HG03060 (cell line): ENCODE results near the gene FAM53C.

Experiments
- ATAC-seq: cut with Tn5 transposase; IDR thresholded peaks from one replicate; pipeline ENCODE4 v1.9.1; 2021; ENCODE audit warnings: low read depth, moderate number of reproducible peaks; ENCODE audit not compliant: unreplicated experiment

FAM53C gene

DNA sequence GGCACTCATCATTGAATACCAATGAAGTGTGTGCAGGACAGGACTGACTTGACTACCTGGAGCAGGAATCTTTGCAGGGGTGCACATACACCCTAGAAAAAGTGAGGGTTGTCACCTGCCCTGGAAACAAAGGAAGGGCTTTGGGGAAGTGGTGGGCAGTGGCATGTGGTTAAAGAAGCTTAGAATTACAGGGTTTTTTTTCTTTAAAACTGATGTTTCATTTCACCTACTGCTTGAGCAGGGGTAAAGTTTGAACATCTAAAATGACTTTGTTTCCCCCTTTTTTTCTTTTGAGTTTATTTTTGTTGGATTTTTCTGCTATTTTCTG is 12.5 kb downstream of the FAM53C start:
- ATAC-seq = no peak

DNA sequence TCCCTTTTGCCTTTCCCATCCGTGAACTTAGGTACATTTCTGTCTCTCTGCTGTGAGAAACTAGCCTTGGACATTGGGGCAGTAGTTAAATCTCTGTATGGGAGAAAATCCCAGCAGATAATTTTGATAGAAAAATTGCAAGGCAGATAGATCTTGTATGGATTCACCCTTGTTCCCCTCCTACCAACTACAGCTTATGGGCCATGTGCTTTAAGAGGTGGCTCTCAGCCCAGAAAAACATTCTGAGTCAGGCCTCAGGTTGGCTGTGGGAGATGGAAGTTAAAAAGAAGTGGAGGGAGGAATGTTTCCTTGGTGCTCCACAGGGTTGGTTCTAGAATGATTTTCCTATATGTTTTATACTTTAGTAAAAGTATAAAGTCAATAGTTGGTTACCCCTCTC is 13.0 kb downstream of the FAM53C start:
- no peak for ATAC-seq

DNA sequence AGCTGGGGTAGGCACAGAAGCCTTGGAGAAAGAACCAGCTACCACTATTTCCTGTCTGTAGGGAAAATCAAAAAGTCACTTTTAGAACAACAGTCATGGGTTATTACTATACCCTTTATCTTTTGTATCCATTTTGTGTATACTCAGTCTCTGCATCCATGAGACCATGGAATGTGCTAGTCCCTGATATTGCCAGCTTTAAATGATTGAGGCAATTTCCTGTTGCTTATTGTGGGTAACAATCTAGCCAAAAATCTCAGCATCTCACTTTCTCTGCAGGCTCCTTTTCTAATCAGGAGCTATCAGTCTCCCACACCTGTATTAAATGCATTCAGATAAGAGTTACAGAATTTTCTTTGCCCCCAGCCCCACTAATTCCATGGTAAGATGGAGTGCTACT is 13.5 kb downstream of the FAM53C start:
- ATAC-seq = no peak

DNA sequence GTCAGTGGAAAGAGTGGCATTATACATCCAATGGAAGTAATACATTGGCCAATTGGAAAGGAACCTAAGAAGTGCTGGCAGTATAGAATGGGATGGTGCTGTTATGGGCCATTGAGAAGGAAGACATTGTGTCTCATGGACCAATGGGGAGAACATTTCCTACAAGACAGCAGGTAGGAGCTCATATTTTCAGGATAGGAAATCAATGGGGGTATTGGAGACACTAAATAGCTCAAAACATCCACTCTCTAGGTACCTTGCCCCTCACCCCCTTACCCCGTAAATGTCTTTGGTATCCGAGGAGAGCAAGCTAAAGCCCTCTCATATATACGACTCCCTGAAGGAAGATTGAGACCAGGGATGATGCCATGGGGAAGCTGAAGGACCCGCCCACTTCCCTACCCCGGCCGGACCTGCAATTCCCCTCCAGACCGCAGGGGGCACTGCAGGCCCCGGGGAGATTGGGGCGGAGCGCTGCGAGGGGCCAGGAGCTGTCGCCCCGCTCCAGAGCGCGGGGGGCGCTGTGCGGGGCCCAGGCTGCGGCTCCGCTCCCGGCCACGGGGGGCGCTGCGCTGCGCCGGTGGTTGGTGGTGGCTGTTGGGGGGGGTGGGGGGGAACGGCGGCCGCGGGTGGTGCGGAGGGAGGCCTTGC is 14.1 kb downstream of the FAM53C start, which contains the start of gene KDM3B:
TSS of gene KDM3B (plus strand) at position 615 of the 651 bp plus-strand sequence. CDS start 111 bp downstream, outside the sequence.
- ATAC-seq = peak; percentile 34

DNA sequence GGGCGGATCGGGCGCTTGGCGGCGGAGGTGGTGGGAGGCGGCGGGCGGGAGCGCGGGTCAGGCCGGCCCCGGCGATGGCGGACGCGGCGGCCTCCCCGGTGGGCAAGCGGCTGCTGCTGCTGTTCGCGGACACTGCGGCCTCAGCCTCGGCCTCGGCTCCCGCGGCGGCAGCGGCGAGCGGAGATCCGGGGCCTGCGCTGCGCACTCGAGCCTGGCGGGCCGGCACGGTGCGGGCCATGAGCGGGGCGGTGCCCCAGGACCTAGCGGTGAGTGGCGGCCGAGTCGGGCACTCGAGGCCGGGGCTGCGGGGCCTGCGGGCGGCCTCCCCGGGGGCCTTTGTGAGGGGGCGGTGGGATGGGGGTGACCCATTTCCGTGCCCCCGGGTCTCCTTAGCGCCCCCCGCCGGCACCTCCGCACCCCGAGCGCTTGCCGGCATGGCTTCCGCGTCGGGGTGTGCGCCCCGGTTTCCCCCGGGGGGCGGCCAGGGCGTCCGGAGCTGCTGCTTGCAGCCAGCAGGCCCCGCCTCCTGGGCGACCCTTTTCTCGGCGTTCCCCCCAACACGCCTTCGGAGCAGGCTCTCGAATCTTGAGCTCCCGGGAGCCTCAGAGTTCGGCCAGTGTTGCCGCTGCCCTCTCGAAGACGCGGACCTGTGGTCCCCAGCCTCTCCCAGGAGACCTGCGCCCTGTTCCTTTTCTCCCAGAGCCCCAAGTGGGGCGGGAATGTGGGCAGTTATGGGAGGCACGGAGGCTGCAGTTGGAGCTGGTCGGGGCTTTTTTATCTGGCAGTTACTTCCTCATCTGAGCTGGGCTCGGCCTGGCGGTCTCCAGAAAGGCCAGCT is 14.9 kb downstream of the FAM53C start:
- peak; percentile 16 for ATAC-seq

DNA sequence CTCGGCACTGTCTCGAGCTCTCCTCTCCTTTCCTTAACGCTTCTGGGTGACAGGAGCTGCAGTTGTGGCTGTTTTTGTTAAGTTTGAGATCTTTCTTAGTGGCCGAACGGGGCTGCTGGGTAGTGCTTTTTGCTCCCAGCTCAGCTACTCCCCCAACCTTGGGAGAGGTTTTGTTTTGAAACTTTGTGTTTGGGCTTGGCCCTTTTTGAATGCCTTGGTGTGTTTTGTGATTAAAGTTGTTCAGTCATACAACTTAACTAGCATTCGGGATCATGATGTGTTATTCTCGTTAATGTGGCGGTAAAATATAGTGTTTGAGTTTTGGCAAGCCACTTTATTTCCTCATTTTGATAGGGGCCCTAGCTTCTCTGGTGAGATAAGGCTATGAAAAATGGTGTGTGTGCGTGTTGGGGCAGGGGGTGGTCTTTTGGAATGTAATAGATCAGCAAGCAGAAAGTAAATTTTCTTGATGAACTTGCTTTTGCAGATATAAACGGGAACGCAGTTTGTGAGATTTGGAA is 15.6 kb downstream of the FAM53C start:
- ATAC-seq = no peak

DNA sequence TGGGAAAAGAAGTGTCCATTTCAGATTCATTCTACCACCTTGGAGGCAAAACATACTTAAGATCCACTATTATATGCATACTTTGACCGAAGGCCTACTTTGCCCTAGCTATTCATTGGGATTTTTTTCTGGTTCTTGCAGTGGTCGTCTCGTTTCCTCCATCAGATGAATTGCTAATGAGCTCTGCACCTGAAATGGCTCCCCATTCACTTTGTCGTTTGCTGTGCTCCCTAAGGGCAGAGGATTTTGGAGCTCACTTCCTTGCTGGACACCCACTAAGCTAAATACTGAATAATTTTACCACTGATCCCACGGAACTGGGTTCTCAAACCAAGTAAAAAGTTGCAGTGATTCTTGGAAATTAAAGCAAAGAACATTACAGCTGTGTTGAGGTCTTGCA is 16.3 kb downstream of the FAM53C start:
- no peak for ATAC-seq

DNA sequence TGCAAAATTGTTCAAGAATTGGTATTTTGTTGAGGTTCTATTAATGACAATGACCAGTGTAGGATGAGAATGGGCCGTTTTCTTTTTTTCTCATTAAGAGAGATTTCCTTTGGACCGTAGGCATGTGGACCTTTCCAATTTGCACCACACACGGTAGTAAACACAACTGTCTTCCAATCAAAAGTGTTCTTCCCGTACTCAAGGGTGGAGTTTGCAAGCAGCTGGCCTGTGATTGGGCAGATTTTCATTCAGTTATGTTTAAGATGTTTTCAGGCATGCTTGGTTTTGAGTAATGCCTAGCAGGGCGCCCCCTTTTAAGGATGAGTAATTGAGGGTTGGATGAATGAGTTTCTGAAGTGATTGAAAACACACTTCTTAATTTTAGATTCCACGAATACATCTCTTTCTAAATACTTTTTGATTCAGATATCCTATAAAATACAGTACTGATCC is 16.9 kb downstream of the FAM53C start:
- ATAC-seq = no peak

DNA sequence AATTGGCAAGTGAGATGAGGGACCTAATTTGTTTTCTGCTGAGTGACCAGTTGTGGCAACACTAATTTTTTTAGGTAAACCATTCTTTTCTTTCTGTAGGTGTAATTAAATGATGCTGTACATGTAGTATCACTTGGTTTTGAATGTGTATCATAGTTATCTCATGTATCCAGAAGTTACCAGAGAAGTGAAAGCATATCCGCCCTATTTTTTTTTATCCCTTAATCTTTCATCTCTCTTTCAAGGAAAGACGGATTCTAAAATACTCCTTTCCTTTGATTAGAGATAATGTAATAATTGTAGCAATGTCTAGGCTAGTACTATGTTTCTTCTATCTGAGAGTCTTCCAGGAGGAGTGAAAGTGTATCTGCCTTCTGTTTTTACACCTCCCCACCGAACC is 21.6 kb downstream of the FAM53C start:
- no peak for ATAC-seq

DNA sequence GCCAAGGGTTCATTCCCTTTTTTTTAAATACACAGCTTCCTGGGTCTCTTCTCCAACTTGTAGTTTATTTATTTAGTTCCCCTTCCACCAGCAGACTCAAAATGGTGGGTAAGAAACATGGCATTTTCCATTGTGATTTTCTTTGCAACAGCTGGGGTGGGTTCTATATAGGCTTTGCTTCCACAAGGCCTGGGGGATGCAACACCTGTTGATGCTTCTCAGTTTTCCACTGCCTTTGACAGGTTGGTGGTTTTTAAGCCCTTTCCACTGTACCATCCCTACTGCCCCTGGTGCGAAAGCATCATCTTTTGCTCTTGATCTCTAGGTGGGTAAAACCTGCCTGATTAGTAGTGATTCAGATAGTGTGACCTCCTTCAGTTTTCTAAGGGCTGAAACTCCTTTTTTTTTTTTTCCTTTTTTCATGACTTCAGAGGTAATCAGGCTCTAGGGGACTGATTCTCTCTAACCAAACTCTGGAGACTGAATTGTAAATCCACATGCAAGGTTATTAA is 22.9 kb downstream of the FAM53C start:
- ATAC-seq = no peak

DNA sequence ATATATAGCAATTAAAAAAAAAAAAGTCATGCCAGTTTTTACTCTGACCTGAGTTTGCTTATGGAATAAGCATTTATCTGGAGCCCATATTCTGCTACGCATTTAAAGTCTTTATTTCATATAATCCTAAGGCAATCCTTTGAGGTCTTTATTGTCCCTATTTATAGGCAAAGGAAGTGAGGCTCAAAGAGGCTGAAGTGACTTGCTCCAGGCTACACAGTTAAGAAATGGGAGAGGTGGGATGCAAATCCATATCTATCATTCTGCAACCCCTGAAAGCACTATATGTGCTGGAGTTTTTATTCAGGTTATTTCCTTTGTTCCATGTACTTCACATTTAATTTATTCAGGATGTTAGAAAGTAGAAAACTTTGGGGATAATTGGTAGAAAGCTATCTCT is 26.5 kb downstream of the FAM53C start:
- no peak for ATAC-seq

DNA sequence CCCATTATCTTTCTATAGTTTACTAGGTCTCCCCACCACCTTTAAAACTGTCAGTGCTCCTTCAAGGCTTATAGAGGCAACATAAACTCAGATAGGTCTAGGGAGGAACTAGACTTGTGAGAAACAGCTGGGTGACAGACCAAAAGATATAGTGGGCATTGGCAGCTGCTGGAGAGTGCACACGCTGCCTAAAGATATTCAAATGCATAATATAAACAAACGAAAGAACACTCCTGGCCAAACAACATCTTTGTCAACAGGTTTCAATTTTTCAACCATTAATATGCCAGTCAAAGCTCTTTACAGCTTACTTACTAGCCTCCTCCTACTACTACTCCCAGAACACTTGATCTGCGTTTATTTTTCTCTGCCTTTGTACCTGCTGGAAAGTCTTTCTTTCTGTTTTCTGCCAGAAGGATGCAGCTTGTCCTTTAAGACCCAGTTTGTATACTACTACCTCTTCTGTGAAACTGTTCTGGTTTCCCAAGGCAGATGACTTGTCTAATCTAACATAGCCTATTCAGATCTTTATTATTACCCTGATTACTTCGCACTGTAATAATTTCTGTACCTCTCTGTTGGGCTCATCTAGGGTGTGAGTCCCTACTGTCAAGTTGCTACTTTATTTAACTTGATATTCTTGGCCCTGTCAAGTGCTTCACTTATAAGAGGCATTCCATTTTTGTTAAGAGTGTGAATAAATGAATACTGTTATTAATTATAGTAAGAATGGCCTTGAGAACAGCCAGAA is 28.7 kb downstream of the FAM53C start:
- ATAC-seq = no peak

DNA sequence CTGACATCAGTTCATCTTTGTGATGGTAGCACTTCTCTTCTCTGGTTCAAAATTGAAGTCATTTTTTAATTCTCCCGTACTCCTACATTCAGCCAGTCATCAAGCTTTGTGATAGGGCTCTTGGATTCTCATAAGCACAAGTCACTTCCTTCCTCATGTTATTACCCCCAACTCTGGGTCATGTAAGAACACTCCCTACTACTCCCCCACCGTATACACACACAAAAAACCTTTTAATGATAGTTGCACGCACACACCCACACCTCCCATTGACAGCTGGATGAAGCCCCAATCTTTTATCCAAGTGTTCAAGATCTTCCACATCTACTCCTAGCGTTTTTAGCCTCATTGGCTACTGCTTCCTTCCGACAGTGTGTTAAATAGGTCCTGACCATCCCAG is 31.2 kb downstream of the FAM53C start:
- ATAC-seq = no peak

DNA sequence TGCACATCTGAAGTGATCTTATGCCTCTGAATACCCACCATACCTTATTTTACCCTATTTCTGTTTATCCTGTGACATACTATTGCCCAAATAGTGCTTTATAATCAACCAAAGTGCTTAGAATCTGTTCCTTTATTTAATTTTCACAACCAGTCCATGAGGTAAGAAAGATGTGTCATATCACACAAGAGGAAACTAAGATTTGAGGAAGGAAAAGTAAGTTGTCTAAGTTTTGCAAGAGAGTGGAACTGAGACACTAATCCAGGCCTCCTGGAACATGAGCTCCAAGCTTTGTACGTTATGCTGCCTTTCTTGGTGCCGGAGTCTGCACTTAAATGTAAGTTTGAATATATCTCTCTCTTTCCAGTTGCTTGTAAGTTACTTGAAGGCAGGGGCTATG is 31.6 kb downstream of the FAM53C start:
- ATAC-seq = no peak

DNA sequence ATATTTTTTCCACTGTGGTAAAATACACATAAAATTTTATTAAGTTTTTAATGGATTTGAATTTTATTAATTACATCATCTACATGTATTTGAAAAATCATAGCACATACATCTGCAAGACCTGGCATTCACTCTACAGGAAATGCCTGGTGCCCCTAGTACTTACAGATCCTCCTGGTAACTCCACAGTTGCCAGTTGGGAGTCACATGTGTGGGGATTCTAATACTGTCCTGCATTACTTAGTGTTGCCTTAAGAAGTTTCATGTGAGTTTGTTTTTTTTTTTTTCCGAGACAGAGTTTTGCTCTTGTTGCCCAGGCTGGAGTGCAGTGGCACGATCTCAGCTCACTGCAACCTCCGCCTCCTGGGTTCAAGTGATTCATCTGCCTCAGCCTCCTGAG is 32.5 kb downstream of the FAM53C start:
- no peak for ATAC-seq

DNA sequence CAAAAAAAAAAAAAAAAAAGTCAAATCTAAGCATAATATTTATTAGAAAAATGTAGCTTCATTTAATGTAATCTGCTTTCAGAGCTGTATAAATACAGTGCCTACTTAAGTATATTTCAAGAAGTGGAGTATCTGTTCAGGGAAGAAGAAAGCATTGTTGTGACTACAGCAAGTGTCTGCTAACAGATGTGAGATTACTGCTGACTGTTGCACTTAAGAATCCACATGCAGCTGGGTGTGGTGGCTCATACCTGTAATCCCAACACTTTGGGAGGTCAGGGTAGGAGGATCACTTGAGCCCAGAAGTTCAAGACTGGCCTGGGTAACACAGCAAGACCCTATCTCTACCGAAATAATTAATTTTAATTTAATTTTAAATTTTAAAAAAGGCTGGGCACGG is 33.4 kb downstream of the FAM53C start:
- no peak for ATAC-seq

DNA sequence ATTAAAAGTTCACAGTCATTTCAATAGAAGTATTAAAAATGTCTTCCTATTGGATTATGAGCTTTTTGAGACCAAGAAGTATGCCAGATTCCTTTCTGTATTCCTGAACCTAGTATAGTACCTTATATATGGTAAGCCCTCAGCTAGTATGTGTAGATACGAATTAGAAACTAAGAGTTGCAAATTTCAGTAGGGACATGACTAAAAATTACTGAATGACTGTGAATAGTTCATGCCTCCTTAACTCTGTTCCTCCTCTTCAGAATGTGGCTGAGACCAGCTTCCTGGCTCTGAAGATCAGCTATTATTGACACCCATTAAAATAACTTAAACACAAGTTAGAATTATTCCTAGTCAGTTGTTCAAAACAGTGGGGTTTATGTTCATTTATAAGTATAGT is 34.2 kb downstream of the FAM53C start:
- ATAC-seq = no peak

DNA sequence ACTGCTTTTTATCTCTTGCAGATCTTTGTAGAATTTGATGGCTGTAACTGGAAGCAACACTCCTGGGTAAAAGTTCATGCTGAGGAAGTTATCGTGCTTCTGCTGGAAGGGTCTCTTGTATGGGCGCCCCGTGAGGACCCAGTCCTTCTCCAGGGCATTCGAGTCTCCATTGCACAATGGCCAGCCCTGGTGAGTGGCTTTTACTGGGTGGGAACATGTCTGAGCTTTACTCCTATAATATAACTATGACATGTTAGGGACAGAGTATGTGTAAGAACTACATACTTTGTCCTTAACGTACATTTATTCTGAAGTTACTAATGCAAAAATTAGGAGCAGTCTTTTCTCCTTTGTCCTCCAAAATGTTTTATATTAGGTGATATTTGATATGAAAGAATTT is 34.6 kb downstream of the FAM53C start:
- no peak for ATAC-seq

DNA sequence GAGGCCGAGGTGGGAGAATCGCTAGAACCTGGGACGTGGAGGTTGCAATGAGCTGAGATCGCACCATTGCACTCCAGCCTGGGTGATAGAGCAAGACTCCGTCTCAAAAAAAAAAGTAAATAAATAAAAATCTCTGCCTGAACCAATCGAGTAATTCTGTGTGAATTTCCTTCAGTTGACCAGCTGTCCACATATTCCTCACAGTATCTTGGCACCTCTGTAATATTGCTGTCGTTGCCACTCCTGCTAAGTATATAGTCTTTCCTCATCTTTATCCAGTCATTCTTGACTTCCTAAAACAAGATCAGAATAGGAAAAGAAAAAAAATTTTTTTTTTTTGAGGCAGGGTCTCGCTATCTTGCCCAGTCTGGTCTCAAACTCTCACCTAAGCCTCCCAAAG is 44.3 kb downstream of the FAM53C start:
- no peak for ATAC-seq

DNA sequence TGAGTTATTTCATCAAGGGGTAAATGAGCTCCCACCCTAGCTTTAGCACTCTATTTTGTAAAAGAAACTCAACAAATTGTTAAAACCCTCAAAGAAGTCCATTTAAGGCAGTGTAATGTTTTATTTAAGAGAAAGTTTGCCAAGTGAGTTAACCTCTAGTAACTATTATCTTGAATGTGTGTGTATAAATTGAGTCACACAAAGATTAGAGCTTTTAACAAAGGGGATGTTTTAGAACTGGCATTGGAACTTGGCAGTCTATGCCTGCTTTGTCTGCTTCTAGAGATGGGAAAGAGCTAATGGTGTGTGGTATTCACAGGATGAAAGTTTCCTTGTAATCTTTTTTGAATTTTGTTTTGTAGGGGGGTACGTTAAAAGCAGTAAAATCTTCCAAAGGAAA is 47.6 kb downstream of the FAM53C start:
- ATAC-seq = no peak

DNA sequence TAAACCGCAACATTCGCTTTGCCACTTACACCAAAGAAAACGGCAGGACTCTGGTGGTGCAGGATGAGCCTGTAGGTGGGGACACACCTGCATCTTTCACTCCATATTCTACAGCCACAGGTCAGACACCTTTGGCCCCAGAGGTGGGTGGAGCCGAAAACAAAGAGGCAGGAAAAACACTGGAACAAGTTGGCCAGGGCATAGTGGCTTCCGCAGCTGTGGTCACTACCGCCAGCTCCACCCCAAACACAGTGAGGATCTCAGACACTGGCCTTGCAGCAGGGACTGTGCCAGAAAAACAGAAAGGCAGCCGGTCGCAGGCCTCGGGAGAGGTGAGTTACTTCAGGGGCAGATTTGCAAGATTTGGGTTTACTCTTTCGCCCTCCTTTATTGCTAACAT is 48.2 kb downstream of the FAM53C start:
- ATAC-seq = no peak
